ENCODE data around the gene LYPLAL1.
"Not testable (repeated sequence)": the region's sequence is repeated elsewhere in the genome, so short reads cannot be mapped to it uniquely, and the experiment has no call there.

The LYPLAL1 gene

GRCh38 chr1:219163401-219163954, 10.2 kb upstream of the LYPLAL1 start:
- DNase-seq (ENCODE audit: low read depth) = no peak

- DNase-seq (ENCODE audit: low read depth) = no peak
Observed at GRCh38 chr1:219171192-219171935, 2.3 kb upstream of the LYPLAL1 start.

- DNase-seq (ENCODE audit: low read depth) = no peak
Observed at GRCh38 chr1:219172821-219173220, 857 bp upstream of the LYPLAL1 start.

- no peak for DNase-seq (ENCODE audit: low read depth)
Observed at GRCh38 chr1:219173434-219173757, 282 bp upstream of the LYPLAL1 start.

- peak; percentile 5 for DNase-seq (ENCODE audit: low read depth)
Observed at GRCh38 chr1:219174460-219175211, 958 bp downstream of the LYPLAL1 start.

- no peak for DNase-seq (ENCODE audit: low read depth)
Observed at GRCh38 chr1:219175212-219175564, 1.5 kb downstream of the LYPLAL1 start.

GRCh38 chr1:219176168-219176567, 2.5 kb downstream of the LYPLAL1 start:
- no peak for DNase-seq (ENCODE audit: low read depth)

GRCh38 chr1:219177363-219177762, 3.7 kb downstream of the LYPLAL1 start:
- no peak for DNase-seq (ENCODE audit: low read depth)

GRCh38 chr1:219177940-219178339, 4.3 kb downstream of the LYPLAL1 start:
- DNase-seq (ENCODE audit: low read depth) = no peak

- DNase-seq (ENCODE audit: low read depth) = no peak
Observed at GRCh38 chr1:219179293-219179692, 5.6 kb downstream of the LYPLAL1 start.

GRCh38 chr1:219184337-219184736, 10.7 kb downstream of the LYPLAL1 start:
- DNase-seq (ENCODE audit: low read depth) = no peak

- no peak for DNase-seq (ENCODE audit: low read depth)
Observed at GRCh38 chr1:219185486-219186117, 11.9 kb downstream of the LYPLAL1 start.

GRCh38 chr1:219188331-219188803, 14.7 kb downstream of the LYPLAL1 start:
- no peak for DNase-seq (ENCODE audit: low read depth)

- DNase-seq (ENCODE audit: low read depth) = no peak
Observed at GRCh38 chr1:219189021-219189824, 15.5 kb downstream of the LYPLAL1 start.

GRCh38 chr1:219189952-219190351, 16.3 kb downstream of the LYPLAL1 start:
- no peak for DNase-seq (ENCODE audit: low read depth)

- no peak for DNase-seq (ENCODE audit: low read depth)
Observed at GRCh38 chr1:219190605-219191004, 16.9 kb downstream of the LYPLAL1 start.

GRCh38 chr1:219195833-219196232, 22.2 kb downstream of the LYPLAL1 start:
- not testable (repeated sequence) for DNase-seq (ENCODE audit: low read depth)

GRCh38 chr1:219201656-219202055, 28.0 kb downstream of the LYPLAL1 start:
- no peak for DNase-seq (ENCODE audit: low read depth)

- no peak for DNase-seq (ENCODE audit: low read depth)
Observed at GRCh38 chr1:219202567-219202966, 28.9 kb downstream of the LYPLAL1 start.

- DNase-seq (ENCODE audit: low read depth) = no peak
Observed at GRCh38 chr1:219206350-219206749, 32.7 kb downstream of the LYPLAL1 start.

GRCh38 chr1:219209578-219209977, 35.9 kb downstream of the LYPLAL1 start:
- no peak for DNase-seq (ENCODE audit: low read depth)

GRCh38 chr1:219210067-219210466, 36.4 kb downstream of the LYPLAL1 start:
- DNase-seq (ENCODE audit: low read depth) = no peak
